HG02588 (cell line): ENCODE measurements around the gene SLC7A6.

Experiments used
- ATAC-seq: cut with Tn5 transposase; IDR thresholded peaks from one replicate; pipeline ENCODE4 v1.9.1; 2021; ENCODE audit warnings: mild to moderate bottlenecking, moderate library complexity; ENCODE audit not compliant: unreplicated experiment

Gene SLC7A6

DNA sequence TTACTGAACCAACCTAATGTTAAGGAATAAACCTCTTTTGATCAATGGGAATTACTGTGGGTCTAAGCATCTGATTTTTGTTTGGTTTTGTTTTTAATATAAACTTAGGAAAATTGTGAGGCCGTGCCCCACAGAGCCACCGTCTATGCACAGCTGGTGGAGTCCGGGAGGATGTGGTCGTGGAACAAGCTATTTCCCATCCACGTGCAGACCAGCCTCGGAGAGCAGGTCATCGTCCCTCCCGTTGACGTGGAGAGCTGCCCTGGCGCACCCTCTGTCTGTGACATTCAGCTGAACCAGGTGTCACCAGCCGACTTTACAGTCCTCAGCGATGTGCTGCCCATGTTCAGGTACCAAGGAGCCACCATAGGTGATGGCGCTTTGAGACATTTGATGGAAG lies 74.9 kb downstream of the SLC7A6 start:
- ATAC-seq, result no peak

DNA sequence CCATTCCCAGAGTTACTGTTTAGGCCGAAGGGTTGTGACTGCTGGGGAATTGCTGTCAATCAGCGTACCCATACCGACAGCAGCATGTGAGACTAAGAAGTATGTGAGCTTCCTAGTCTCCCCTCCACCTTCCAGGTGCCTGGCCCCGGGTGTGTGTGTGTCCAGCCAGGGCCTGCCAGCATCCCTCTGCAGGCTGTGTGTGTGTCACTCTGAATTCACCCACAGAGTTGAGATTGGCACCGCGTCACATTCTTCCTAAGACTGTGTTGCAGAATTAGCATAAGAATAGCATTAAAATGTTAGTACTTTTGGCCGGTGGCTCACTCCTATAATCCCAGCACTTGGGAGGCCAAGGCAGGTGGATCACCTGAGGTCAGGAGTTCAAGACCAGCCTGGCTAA lies 78.3 kb downstream of the SLC7A6 start:
- ATAC-seq, result no peak

DNA sequence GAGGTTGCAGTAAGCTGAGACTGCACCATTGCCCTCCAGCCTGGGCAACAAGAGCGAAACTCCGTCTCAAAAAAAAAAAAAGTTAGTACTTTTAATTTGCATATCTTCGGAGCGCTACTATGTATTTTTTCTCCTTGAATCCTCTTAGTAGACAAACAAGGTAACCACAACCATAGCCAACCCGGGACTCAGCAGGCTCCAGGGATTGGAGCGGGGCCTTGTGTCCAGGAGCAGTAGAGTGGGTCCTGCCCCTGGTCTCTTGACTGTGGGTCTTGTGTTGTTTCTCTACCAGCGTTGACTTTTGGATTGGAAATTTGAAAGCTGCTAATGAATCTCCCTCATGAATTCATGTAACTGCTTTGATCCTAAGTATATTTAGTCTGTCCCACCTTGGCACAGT lies 78.8 kb downstream of the SLC7A6 start:
- no peak for ATAC-seq

DNA sequence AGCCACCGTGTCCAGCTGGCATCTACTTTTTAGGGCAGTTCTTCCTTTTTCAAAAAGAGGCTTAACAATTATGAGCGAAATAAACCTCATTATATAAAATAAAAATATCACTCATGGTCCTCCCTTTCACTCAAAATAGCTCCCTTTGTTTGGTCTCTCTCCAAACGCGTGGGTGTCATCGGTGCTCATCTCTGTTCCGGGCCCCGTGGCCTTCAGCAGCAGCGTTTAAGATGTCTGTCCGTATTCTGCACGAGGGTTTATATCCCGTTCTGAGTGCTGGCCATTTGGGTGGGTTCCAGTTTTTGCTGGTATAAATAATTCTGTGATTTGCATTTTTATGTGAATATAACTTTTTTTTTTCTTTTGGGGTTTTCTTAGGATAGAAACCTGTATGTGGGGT lies 79.9 kb downstream of the SLC7A6 start:
- ATAC-seq, result no peak

DNA sequence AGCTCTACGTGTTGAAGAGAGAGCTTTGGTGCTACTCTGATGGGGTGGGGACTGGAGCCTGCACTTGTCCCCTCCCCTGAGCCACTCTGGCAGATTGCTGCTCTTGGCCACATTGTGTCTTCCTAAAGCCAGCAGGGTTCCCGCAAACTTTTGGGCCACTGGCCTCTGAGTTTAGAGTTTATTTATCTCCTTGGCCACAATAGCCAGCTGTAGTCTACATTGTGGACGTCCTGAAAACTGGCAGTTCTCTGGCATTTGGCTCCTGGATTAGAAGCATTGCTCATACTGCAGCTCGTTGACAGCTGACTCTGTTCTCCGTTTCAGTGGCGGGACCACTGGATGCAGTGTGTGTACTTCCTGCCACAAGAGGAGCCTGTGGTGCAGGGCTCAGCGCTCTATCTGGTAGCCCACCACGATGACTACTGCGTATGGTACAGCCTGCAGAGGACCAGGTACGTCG lies 81.1 kb downstream of the SLC7A6 start:
- no peak for ATAC-seq

DNA sequence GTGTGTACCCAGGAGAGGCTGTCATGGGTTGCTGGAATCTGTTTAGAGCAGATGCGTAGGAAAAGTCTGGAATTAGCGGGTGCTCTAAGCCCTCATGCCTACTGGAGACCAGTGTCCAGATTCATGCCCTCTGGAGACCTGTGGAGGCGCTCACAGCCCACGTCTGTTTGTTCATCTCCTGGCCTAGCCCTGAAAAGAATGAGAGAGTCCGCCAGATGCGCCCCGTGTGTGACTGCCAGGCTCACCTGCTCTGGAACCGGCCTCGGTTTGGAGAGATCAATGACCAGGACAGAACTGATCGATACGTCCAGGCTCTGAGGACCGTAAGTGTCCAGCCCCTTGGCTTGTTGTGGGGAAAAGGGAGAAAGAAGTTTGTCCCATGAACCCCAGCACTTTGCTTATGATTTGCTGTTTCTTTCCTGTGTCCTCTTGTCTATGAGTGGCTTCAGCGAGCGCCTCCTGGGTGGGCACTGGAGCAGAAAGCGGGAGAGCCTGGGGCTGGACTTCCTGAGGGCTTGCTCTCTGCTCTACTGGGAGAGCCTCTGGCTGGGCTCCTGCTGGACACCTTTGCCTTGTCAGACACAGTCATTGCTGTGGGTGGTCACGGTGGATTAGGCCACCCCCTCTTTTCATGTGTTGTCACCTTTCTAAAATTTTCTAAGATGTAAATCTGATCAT lies 81.8 kb downstream of the SLC7A6 start:
- no peak for ATAC-seq

DNA sequence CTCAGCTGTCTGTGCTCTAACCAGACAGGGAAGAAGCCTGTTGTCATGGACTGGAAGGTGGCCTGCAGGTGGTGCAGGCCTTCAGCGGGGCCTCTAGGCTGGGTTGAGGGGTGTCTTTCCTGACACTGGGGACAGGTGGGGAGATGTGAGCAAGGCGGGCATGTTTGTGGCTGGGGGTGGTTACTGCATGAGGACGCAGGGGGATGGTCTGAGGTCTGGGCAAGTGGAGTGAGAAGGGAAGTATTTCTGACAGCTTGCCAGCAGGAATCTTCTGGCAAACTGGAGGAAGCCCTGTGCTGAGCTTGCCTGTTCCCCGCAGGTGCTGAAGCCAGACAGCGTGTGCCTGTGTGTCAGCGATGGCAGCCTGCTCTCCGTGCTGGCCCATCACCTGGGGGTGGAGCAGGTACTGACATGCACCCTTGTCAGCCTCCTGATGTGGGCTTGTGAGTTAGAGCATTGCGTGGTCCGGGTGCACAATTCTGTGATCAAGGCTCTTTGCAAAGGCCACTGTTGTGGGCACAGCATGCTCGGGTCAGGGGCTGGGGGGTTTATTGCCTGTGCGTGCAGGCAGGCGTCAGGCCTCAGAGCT lies 82.7 kb downstream of the SLC7A6 start:
- no peak for ATAC-seq

DNA sequence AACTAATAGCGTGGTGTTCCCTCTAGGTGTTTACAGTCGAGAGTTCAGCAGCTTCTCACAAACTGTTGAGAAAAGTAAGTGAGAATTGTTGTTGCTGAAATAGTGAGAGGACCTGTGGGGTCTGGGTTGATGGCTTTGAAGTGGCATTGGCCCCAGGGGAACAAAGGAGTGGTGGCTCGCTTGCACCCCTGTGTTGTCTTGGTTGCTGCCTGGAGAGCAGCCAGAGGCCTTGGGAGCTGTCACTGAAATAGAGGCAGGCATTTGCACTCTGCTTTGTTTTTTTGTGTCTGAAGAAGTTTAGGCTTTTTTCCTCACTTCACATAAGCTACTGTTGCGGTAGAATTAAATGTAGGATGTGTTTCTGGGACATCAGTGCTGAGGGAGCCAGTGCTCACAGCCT lies 83.3 kb downstream of the SLC7A6 start:
- ATAC-seq, result no peak

DNA sequence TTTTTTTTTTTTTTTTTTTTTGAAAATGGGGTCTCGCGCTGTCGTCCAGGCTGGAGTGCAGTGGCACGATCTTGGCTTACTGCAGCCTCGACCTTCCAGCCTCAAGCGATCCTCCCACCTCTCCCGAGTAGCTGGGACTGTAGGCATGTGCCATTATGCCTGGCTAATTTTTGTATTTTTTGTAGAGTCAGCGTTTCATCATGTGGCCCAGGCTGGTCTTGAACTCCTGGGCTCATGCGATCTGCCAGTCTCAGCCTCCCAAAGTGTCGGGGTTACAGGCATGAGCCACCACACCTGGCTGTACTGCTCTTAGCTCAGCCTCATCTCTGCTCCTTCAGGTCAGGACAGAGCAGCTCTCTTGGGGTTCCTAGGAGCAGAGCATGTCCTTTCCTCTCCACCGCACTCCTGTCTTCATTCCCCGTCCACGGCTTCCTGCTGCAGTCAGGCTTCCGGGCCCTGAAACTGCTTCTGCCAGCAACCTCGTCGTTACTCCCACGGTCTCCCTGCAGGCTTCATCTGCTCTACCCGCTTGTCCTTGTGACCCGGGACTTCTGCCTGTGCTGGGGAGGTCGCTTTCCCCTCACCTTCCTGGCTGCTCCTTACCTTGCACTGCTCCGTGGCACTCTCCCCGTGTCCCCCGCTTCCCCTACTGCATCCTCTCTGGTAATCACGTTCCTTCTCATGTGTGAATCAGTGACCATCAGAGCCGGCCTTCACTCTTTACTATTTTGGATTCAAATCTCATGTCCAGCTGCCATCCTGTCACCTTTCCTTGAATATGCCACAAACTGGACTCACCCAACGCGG lies 84.5 kb downstream of the SLC7A6 start:
- ATAC-seq, result no peak

DNA sequence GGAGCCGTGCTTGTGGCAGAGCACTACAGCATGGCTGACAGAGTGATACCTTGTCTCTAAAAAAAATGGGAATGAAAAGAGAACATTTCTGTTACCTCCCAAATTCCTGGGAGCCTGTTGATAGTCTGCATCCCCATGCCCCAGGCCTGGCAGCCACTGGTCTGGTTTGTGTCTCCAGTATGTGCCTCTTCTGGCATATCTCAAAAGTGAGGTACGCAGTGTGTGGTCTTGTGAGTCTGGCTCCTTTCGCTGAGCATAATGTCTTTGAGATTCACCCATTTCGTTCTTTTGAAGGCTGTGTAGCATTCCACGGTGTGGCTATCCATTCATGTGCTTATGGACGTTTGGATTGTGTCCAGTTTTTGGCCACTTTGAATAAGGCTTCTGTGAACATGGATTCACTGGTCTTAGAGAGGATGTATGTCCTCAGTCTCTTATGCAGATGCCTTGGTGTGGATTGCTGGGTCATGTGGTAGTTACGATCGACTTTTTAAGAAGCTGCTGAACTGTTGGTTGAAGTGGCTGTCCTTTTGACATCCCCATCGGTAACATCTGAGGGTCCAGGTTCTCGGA lies 85.6 kb downstream of the SLC7A6 start:
- ATAC-seq, result no peak

DNA sequence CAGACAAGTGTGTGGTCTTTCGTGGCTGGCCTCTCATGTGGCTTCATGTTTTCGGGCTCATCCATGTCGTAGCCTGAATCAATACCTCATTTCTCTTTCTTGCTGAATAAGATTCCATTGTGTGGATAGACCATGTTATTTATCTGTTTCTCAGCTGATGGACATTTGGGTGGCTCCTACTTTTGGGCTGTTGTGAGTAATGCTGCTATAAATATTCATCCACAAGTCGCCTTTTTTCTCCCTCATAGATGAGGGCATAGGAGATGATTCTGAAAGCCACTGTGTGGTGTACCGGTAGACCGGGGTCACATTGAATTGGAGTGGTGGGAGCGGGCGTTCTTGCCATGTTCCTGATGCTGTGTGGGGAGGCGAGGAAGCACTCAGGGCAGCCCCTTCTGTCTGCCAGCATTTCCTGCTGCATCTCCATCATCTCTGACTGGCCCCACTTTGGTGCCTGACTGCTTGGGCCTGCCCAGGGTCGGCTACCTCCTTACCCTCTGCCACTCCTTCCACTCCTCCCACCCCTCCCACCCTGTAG lies 86.6 kb downstream of the SLC7A6 start:
- ATAC-seq, result no peak
